MM.1S (cell line): Measurements from ENCODE around the gene PCGF1.

ENCODE experiments used
- CTCF ChIP-seq: fragments of 300-600 bp; sonication (generic); IDR thresholded peaks from 2 replicates; pipeline ENCODE4 v1.5.1; 2016; ENCODE audit warnings: antibody characterized with exemption, low read length, mixed read lengths
- EZH2phosphoT487 ChIP-seq: fragments of 300-600 bp; sonication (generic); IDR thresholded peaks from 2 replicates; pipeline ENCODE4 v1.6.1; 2018; ENCODE audit warnings: antibody characterized with exemption, low read length

- TF ChIP-seq CTCF, result no peak
- TF ChIP-seq EZH2phosphoT487, result no peak
These were observed 28.0 kb upstream of the PCGF1 start for GRCh38 chr2:74535440-74535965.
